ENCODE data around the gene TMEM125. TPM values are rescaled to one million over a fixed set of nuclear protein-coding genes. Genes with fewer than 3 reads are reported as not detected.

TMEM125 gene
- total RNA-seq (2011; cell fraction: chromatin; rRNA removed; ENCODE audit: low replicate concordance): 0.21 and 0.30 TPM in 2 replicates
- total RNA-seq (2011; cell fraction: nucleolus; rRNA removed): 0.33 and 0.53 TPM in 2 replicates
- total RNA-seq (2011; cell fraction: nucleoplasm; rRNA removed): 0.37 and 0.76 TPM in 2 replicates
- total RNA-seq (2014; rRNA removed) (not detected in 2 replicates), total RNA-seq (2014; rRNA removed; fragmentation: Illumina TruSeq; extraction: Trizol) (not detected in 2 replicates), total RNA-seq (2015; rRNA removed; fragmentation: Illumina TruSeq; extraction: Trizol) (not detected in 2 replicates), total RNA-seq (2021) (0.45 TPM in 1 of 2 replicates, not detected in the other), polyA plus RNA-seq (2011; rRNA removed) (0.08 and 0.35 TPM in 2 replicates), polyA plus RNA-seq (2014; fragmentation: Illumina TruSeq; extraction: Trizol) (0.07 TPM in 1 of 2 replicates, not detected in the other), polyA plus RNA-seq (2014; fragmentation: Nextera tagmentation; extraction: Ambion mirVana) (not detected), polyA plus RNA-seq (2014; rRNA removed) (0.67 TPM in 1 of 2 replicates, not detected in the other), polyA minus RNA-seq (2011; rRNA and poly(A)+ RNA removed) (not detected in 2 replicates), Bru-seq, nascent RNA (percentile 19 among the genes with signal in this experiment), BruChase-seq, experiment 1, labeled RNA remaining after a 2-hour chase (percentile 28 among the genes with signal in this experiment), BruChase-seq, experiment 2, labeled RNA remaining after a 6-hour chase (percentile 33 among the genes with signal in this experiment)
- 0.42 and 0.58 TPM in 2 replicates for polyA plus RNA-seq (2011; cell fraction: cytosol; rRNA removed)
- 1.0 and 1.2 TPM in 2 replicates for polyA plus RNA-seq (2011; cell fraction: nucleus; rRNA removed)
- polyA plus RNA-seq (2012): 0.13 and 1.1 TPM in 2 replicates
- polyA minus RNA-seq (2011; cell fraction: cytosol; rRNA and poly(A)+ RNA removed): not detected in 2 replicates
- not detected in 2 replicates for polyA minus RNA-seq (2011; cell fraction: nucleus; rRNA and poly(A)+ RNA removed)
- long read RNA-seq, experiment 1: 0 reads
- long read RNA-seq, experiment 2: 0 reads
- long read RNA-seq, experiment 3: 0 reads

GRCh38 chr1:43269627-43270375 lies at the start of gene TMEM125:
TMEM125 (plus strand) TSS chr1:43269983; CDS start chr1:43272723, 2,740 bp downstream.
- TF ChIP-seq CC2D1A (IDR thresholded peaks at IDR 0.05): no peak
- TF ChIP-seq ZFP36 (IDR thresholded peaks at IDR 0.05; ENCODE audit: low read depth, low read length, partially characterized antibody): peak; percentile 98
- TF ChIP-seq MTF1 (CRISPR knock-in tag; IDR thresholded peaks at IDR 0.05; ENCODE audit: borderline replicate concordance): no peak
- TF ChIP-seq ZNF512 (tag; IDR thresholded peaks at IDR 0.05): no peak
- no peak for TF ChIP-seq ZNF75A (CRISPR knock-in tag; IDR thresholded peaks at IDR 0.05)
- TF ChIP-seq ZNF436 (CRISPR knock-in tag; IDR thresholded peaks at IDR 0.05): peak; percentile 80
- TF ChIP-seq, protein P1, sequence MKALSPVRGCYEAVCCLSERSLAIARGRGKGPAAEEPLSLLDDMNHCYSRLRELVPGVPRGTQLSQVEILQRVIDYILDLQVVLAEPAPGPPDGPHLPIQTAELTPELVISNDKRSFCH (CRISPR knock-in tag; IDR thresholded peaks at IDR 0.05): no peak
- TF ChIP-seq, protein P1 (tag; IDR thresholded peaks at IDR 0.05): no peak
- TF ChIP-seq NCOA1 (IDR thresholded peaks at IDR 0.05; ENCODE audit: low read depth): no peak
- peak; percentile 39; the same call in 1 of the 2 replicates for TF ChIP-seq BCOR (IDR thresholded peaks at IDR 0.05)
- H3K27ac ChIP-seq (ENCODE audit: extremely low read depth, low read depth, low read length): no peak within 1 kb of the TSS
- H3K9me3 ChIP-seq (replicated peaks; ENCODE audit: control insufficient read depth, insufficient read depth, low read depth, low read length): no peaks in the 10 kb centered on the region
- no TSS peak for BruUV-seq (replicated peaks)
- ChIA-PET POLR2A (interaction anchor here (0.6 to 0.8 kb wide), 2 partner anchors 41 to 47 kb away, joined by 3 read pairs; no protein-coding TSS in a partner anchor), CTCF (ENCODE audit: low intra/inter-chr PET ratio) (no interaction called here)
- no peaks in the 10 kb centered on the region for H4K20me1 ChIP-seq (replicated peaks; ENCODE audit: control insufficient read depth, insufficient read depth, low read length)
- H3K4me1 ChIP-seq (replicated peaks in 1 of 2; ENCODE audit: control insufficient read depth in 2 of 2, insufficient read depth in 2 of 2, low read length in 2 of 2): peaks cover 16 to 19% of the 10 kb centered on the region in 2 experiments; a peak in 4 of 5 replicates
- FAIRE-seq (no peak), ATAC-seq (no peak), DNase-seq (ENCODE audit: extremely low read depth in 1 of 4, low spot score in 3 of 4) (peak in 1 of 4 experiments; percentile 10)
- in situ Hi-C loops (cut with MboI) (no loop called here), intact Hi-C loops (cut with micrococcal nuclease) (no loop called here)
- peak within 1 kb of the TSS; percentile 75 for H2AFZ ChIP-seq (ENCODE audit: low read depth, low read length)
- H3K9ac ChIP-seq (ENCODE audit: insufficient read depth in 1 of 2, low read depth in 2 of 2, low read length in 2 of 2): peak within 1 kb of the TSS; percentile 40 to 86; a peak in 3 of 4 replicates
- peaks cover 35 to 65% of the 10 kb centered on the region in 2 experiments for H3K27me3 ChIP-seq (ENCODE audit: control insufficient read depth in 2 of 2, insufficient read depth in 2 of 2, low read length in 2 of 2)
- WGBS (ENCODE audit: insufficient coverage, low coverage, missing lambda C conversion rate): 25% methylated on average over 6 of the region's 7 CpGs
- H3K4me2 ChIP-seq (ENCODE audit: insufficient read depth, low read length): peak within 1 kb of the TSS; percentile 80
- no peaks in the 10 kb centered on the region for H3K9me1 ChIP-seq (ENCODE audit: control insufficient read depth, insufficient read depth, low read length)
- no peaks in the 10 kb centered on the region for H3K79me2 ChIP-seq (ENCODE audit: control insufficient read depth, insufficient read depth, low read length)
- H3K4me3 ChIP-seq: peak within 1 kb of the TSS; percentile 27; the same call in 1 of the 2 replicates
- no peaks in the 10 kb centered on the region for H3K36me3 ChIP-seq (ENCODE audit: control insufficient read depth, insufficient read depth, low read length)
